Transverse colon (tissue), 4 donors: ENCODE data around the gene C9orf85.

Experiments
- CTCF ChIP-seq, 5 experiments: fragments of 200-600 bp in 3 of 5; fragments of 450-650 bp in 2 of 5; sonication (generic) in 3 of 5; IDR thresholded peaks; 1 replicate in 2 of 5; 2 replicates in 3 of 5; pipeline ENCODE4 v1.5.1; 2016 to 2017; ENCODE audit warnings: antibody characterized with exemption in 5 of 5, inconsistent platforms in 3 of 5, mild to moderate bottlenecking in 2 of 5, moderate library complexity in 1 of 5
- EP300 ChIP-seq: sonication (generic); formaldehyde crosslinking; IDR thresholded peaks from one replicate; pipeline ENCODE4 v1.6.1; 2017; ENCODE audit warnings: antibody characterized with exemption, low read depth
- POLR2A ChIP-seq: fragments of 450-650 bp; IDR thresholded peaks from one replicate; pipeline ENCODE4 v1.6.1; 2016; ENCODE audit warnings: antibody characterized with exemption, mild to moderate bottlenecking, moderate library complexity
- POLR2AphosphoS5 ChIP-seq, 3 donors: sonication (generic); formaldehyde crosslinking; IDR thresholded peaks; one replicate each; pipeline ENCODE4 v1.6.1; 2016; ENCODE audit warnings: antibody characterized with exemption in 3 of 3

GRCh38 chr9:71909887-71910649, 1.4 kb upstream of the C9orf85 start:
- TF ChIP-seq POLR2AphosphoS5 (IDR thresholded peaks at IDR 0.05) (no peak), CTCF (IDR thresholded peaks at IDR 0.05) (no peak), POLR2A (no peak), EP300 (no peak)
